ENCODE measurements around the gene ZRANB3. TPM values are rescaled to one million over a fixed set of nuclear protein-coding genes. Genes with fewer than 3 reads are reported as not detected.
A peak's percentile ranks its signal among the peaks of the same experiment; 100 is the strongest.
"Not testable (repeated sequence)": the region's sequence is repeated elsewhere in the genome, so short reads cannot be mapped to it uniquely, and the experiment has no call there.

Gene ZRANB3
- total RNA-seq, 1 experiment from 2014 or later, result 15.9 TPM

GRCh38 chr2:135528006-135528405 lies 3.0 kb downstream of the ZRANB3 start:
- DNase-seq, result no peak
- no peaks in the 10 kb centered on the region for H3K9me3 ChIP-seq (replicated peaks)
- no peaks in the 10 kb centered on the region for H3K4me1 ChIP-seq
- no peak overlapping the region for H3K27ac ChIP-seq
- no peak overlapping the region for H3K4me3 ChIP-seq
- H3K27me3 ChIP-seq, result no peaks in the 10 kb centered on the region
- peaks cover 2% of the 10 kb centered on the region; the same call in 1 of the 2 replicates for H3K36me3 ChIP-seq

GRCh38 chr2:135525786-135526185 lies 5.2 kb downstream of the ZRANB3 start:
- no peak for DNase-seq
- H3K27ac ChIP-seq, result no peak overlapping the region

GRCh38 chr2:135512099-135512498 lies 18.9 kb downstream of the ZRANB3 start:
- Histone ChIP-seq H3K9me3 (replicated peaks) (peaks cover 23% of the 10 kb centered on the region), H3K4me1 (no peaks in the 10 kb centered on the region), H3K27me3 (no peaks in the 10 kb centered on the region), H3K4me3 (no peak overlapping the region), H3K36me3 (peaks cover 14% of the 10 kb centered on the region), H3K27ac (no peak overlapping the region)
- DNase-seq, result no peak

More at GRCh38 chr2:135525786-135526185, 5.2 kb downstream of the ZRANB3 start:
- Histone ChIP-seq H3K36me3 (peaks cover 11% of the 10 kb centered on the region), H3K4me3 (no peak overlapping the region), H3K9me3 (replicated peaks) (no peaks in the 10 kb centered on the region), H3K27me3 (no peaks in the 10 kb centered on the region), H3K4me1 (no peaks in the 10 kb centered on the region)

GRCh38 chr2:135510577-135510976 lies 20.4 kb downstream of the ZRANB3 start:
- no peak overlapping the region for H3K27ac ChIP-seq
- no peaks in the 10 kb centered on the region for H3K4me1 ChIP-seq
- peaks cover 11% of the 10 kb centered on the region for H3K36me3 ChIP-seq
- H3K4me3 ChIP-seq, result no peak overlapping the region
- no peak for DNase-seq
- H3K27me3 ChIP-seq, result no peaks in the 10 kb centered on the region
- peaks cover 11% of the 10 kb centered on the region for H3K9me3 ChIP-seq (replicated peaks)

- Histone ChIP-seq H3K4me3 (no peak overlapping the region), H3K9me3 (replicated peaks) (no peaks in the 10 kb centered on the region), H3K36me3 (peaks cover 11% of the 10 kb centered on the region; the same call in 1 of the 2 replicates), H3K27ac (no peak overlapping the region), H3K27me3 (no peaks in the 10 kb centered on the region), H3K4me1 (no peaks in the 10 kb centered on the region)
- no peak for DNase-seq
Observed at GRCh38 chr2:135504811-135505210, 26.2 kb downstream of the ZRANB3 start.

GRCh38 chr2:135498588-135498987 lies 32.4 kb downstream of the ZRANB3 start:
- H3K4me3 ChIP-seq; H3K27ac ChIP-seq; H3K27me3 ChIP-seq; H3K9me3 ChIP-seq (replicated peaks); H3K4me1 ChIP-seq: not testable (repeated sequence)
- peaks cover 16% of the 10 kb centered on the region for H3K36me3 ChIP-seq
- DNase-seq, result peak in 1 of 2 experiments; percentile 12

GRCh38 chr2:135494917-135495316 lies 36.1 kb downstream of the ZRANB3 start:
- H3K36me3 ChIP-seq, result peaks cover 10% of the 10 kb centered on the region
- H3K4me3 ChIP-seq, result no peak overlapping the region
- H3K4me1 ChIP-seq, result no peaks in the 10 kb centered on the region
- no peak overlapping the region for H3K27ac ChIP-seq
- H3K27me3 ChIP-seq, result no peaks in the 10 kb centered on the region
- DNase-seq, result no peak
- H3K9me3 ChIP-seq (replicated peaks), result peaks cover 7% of the 10 kb centered on the region

GRCh38 chr2:135494503-135494902 lies 36.5 kb downstream of the ZRANB3 start:
- H3K4me3 ChIP-seq, result no peak overlapping the region

GRCh38 chr2:135490376-135490775 lies 40.6 kb downstream of the ZRANB3 start:
- no peak overlapping the region for H3K27ac ChIP-seq
- H3K27me3 ChIP-seq, result no peaks in the 10 kb centered on the region
- H3K36me3 ChIP-seq, result peaks cover 9% of the 10 kb centered on the region
- H3K9me3 ChIP-seq (replicated peaks), result no peaks in the 10 kb centered on the region; the same call in none of the 2 replicates
- H3K4me1 ChIP-seq, result no peaks in the 10 kb centered on the region
- DNase-seq, result no peak
- H3K4me3 ChIP-seq, result no peak overlapping the region

More at GRCh38 chr2:135494503-135494902, 36.5 kb downstream of the ZRANB3 start:
- H3K4me1 ChIP-seq, result no peaks in the 10 kb centered on the region
- H3K36me3 ChIP-seq, result peaks cover 9% of the 10 kb centered on the region
- DNase-seq, result no peak
- peaks cover 7% of the 10 kb centered on the region for H3K9me3 ChIP-seq (replicated peaks)
- no peak overlapping the region for H3K27ac ChIP-seq
- H3K27me3 ChIP-seq, result no peaks in the 10 kb centered on the region

- Histone ChIP-seq H3K4me1 (no peaks in the 10 kb centered on the region), H3K36me3 (peaks cover 12% of the 10 kb centered on the region), H3K27me3 (no peaks in the 10 kb centered on the region), H3K27ac (no peak overlapping the region), H3K9me3 (replicated peaks) (peaks cover 3% of the 10 kb centered on the region), H3K4me3 (no peak overlapping the region)
- DNase-seq, result no peak
Observed at GRCh38 chr2:135485441-135485840, 45.6 kb downstream of the ZRANB3 start.

- Histone ChIP-seq H3K4me3 (no peak overlapping the region), H3K36me3 (no peaks in the 10 kb centered on the region), H3K27ac (no peak overlapping the region), H3K4me1 (no peaks in the 10 kb centered on the region), H3K27me3 (no peaks in the 10 kb centered on the region), H3K9me3 (replicated peaks) (no peaks in the 10 kb centered on the region)
- DNase-seq, result no peak
Observed at GRCh38 chr2:135475128-135475527, 55.9 kb downstream of the ZRANB3 start.

- Histone ChIP-seq H3K36me3 (no peaks in the 10 kb centered on the region), H3K9me3 (replicated peaks) (no peaks in the 10 kb centered on the region), H3K27ac (no peak overlapping the region), H3K27me3 (no peaks in the 10 kb centered on the region), H3K4me1 (no peaks in the 10 kb centered on the region), H3K4me3 (no peak overlapping the region)
- DNase-seq, result peak; percentile 8 to 41
Observed at GRCh38 chr2:135473567-135473966, 57.5 kb downstream of the ZRANB3 start.

GRCh38 chr2:135471106-135471505 lies 59.9 kb downstream of the ZRANB3 start:
- Histone ChIP-seq H3K36me3 (no peaks in the 10 kb centered on the region), H3K4me3 (no peak overlapping the region), H3K27ac (no peak overlapping the region), H3K4me1 (no peaks in the 10 kb centered on the region), H3K9me3 (replicated peaks) (no peaks in the 10 kb centered on the region), H3K27me3 (no peaks in the 10 kb centered on the region)
- no peak for DNase-seq

- Histone ChIP-seq H3K27ac (no peak overlapping the region), H3K4me1 (no peaks in the 10 kb centered on the region), H3K9me3 (replicated peaks) (0 out of 2 replicates have a peak, but pooled peaks cover 4% of the 10 kb centered on the region), H3K27me3 (no peaks in the 10 kb centered on the region), H3K4me3 (no peak overlapping the region), H3K36me3 (no peaks in the 10 kb centered on the region)
- DNase-seq, result no peak
Observed at GRCh38 chr2:135457279-135457678, 73.7 kb downstream of the ZRANB3 start.

- H3K9me3 ChIP-seq (replicated peaks), result 0 out of 2 replicates have a peak, but pooled peaks cover 5% of the 10 kb centered on the region
- DNase-seq, result no peak
- no peaks in the 10 kb centered on the region for H3K4me1 ChIP-seq
- no peak overlapping the region for H3K4me3 ChIP-seq
- no peak overlapping the region for H3K27ac ChIP-seq
- H3K36me3 ChIP-seq, result no peaks in the 10 kb centered on the region
- no peaks in the 10 kb centered on the region for H3K27me3 ChIP-seq
Observed at GRCh38 chr2:135456835-135457234, 74.2 kb downstream of the ZRANB3 start.

- no peaks in the 10 kb centered on the region for H3K4me1 ChIP-seq
- H3K4me3 ChIP-seq, result no peak overlapping the region
- no peak overlapping the region for H3K27ac ChIP-seq
- no peak for DNase-seq
- no peaks in the 10 kb centered on the region for H3K27me3 ChIP-seq
- H3K36me3 ChIP-seq, result no peaks in the 10 kb centered on the region
- H3K9me3 ChIP-seq (replicated peaks), result 0 out of 2 replicates have a peak, but pooled peaks cover 8% of the 10 kb centered on the region
Observed at GRCh38 chr2:135456431-135456830, 74.6 kb downstream of the ZRANB3 start.

Measured in SJCRH30 (cell line).